ENCODE results near the gene SCN9A.

GRCh38 chr2:166233244-166233643 lies 142.5 kb downstream of the SCN9A start:
- no peak for TF ChIP-seq CTCF (IDR thresholded peaks at IDR 0.05)
- TF ChIP-seq POLR2AphosphoS5 (IDR thresholded peaks at IDR 0.05) = no peak

All from upper lobe of left lung (tissue), 4 donors.